Choroid plexus epithelial cell (primary cell): ENCODE results near the gene RASSF8.

Experiments
- DNase-seq: peaks from one replicate; pipeline ENCODE4 v3.0.0-alpha.2; 2010; ENCODE audit warnings: low read depth
- H3K4me3 ChIP-seq: 2 replicates; pipeline ENCODE4 v1.5.1; 2011; ENCODE audit warnings: low read depth, mild to moderate bottlenecking, control low read depth, low read length, moderate library complexity
- TF ChIP-seq, protein P1 (sequence below): conservative IDR thresholded peaks from 2 replicates; pipeline ENCODE4 v1.5.1; 2011; ENCODE audit warnings: low read depth, mild to moderate bottlenecking, control low read depth, inconsistent platforms, low read length, moderate library complexity

Gene RASSF8

DNA sequence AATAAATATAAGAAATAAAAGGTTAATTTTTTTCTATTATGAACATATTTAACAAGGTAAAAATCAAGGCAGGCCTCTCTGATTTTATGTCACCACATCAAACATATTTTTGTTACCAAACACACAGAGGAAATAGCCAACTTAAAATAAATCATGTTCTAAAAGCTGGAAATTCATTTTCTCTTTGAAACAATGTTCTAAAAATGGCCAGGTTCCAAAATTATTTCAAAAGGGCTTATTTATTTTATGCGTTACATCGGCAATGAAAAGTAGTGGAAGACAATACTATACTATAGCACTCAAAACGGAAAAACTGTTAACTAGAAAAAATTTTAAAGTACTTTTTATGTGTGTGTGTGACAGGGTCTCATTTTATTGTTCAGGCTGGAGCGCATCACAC, 24.0 kb upstream of the RASSF8 start:
- no peak for DNase-seq
- no peak overlapping the region for H3K4me3 ChIP-seq

GRCh38 chr12:25935355-25936144, 22.9 kb upstream of the RASSF8 start:
- no peak overlapping the region for H3K4me3 ChIP-seq

More for the DNA sequence above, 24.0 kb upstream of the RASSF8 start:
- TF ChIP-seq, protein P1, sequence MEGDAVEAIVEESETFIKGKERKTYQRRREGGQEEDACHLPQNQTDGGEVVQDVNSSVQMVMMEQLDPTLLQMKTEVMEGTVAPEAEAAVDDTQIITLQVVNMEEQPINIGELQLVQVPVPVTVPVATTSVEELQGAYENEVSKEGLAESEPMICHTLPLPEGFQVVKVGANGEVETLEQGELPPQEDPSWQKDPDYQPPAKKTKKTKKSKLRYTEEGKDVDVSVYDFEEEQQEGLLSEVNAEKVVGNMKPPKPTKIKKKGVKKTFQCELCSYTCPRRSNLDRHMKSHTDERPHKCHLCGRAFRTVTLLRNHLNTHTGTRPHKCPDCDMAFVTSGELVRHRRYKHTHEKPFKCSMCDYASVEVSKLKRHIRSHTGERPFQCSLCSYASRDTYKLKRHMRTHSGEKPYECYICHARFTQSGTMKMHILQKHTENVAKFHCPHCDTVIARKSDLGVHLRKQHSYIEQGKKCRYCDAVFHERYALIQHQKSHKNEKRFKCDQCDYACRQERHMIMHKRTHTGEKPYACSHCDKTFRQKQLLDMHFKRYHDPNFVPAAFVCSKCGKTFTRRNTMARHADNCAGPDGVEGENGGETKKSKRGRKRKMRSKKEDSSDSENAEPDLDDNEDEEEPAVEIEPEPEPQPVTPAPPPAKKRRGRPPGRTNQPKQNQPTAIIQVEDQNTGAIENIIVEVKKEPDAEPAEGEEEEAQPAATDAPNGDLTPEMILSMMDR: no peak

DNA sequence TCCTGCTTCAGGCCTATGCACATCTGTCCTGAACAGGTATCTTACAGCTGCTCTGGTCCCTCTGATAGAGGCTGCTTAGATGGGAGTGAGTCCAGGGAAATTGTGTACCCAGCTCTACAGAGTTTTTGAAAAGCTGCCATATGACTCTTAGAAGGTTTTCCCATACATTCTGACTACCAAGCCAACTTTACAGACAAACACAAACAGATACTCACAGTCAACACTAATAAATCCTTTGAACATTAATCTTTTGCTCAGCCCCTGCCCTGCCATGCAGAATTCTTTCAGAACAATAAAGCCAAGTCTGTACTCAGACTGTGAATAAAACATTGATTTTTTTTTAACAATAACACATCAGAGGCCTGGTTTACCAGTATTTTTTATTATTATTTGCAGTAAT, 21.4 kb upstream of the RASSF8 start:
- TF ChIP-seq, protein P1: no peak
- no peak overlapping the region for H3K4me3 ChIP-seq
- DNase-seq: no peak

More at GRCh38 chr12:25935355-25936144, 22.9 kb upstream of the RASSF8 start:
- TF ChIP-seq, protein P1: no peak
- peak; percentile 31 for DNase-seq

- DNase-seq: no peak
- TF ChIP-seq, protein P1: no peak
- no peak overlapping the region for H3K4me3 ChIP-seq
These were observed 19.9 kb upstream of the RASSF8 start for GRCh38 chr12:25938581-25938980.

GRCh38 chr12:25939606-25940005, 18.9 kb upstream of the RASSF8 start:
- no peak for DNase-seq
- TF ChIP-seq, protein P1: no peak
- no peak overlapping the region for H3K4me3 ChIP-seq

DNA sequence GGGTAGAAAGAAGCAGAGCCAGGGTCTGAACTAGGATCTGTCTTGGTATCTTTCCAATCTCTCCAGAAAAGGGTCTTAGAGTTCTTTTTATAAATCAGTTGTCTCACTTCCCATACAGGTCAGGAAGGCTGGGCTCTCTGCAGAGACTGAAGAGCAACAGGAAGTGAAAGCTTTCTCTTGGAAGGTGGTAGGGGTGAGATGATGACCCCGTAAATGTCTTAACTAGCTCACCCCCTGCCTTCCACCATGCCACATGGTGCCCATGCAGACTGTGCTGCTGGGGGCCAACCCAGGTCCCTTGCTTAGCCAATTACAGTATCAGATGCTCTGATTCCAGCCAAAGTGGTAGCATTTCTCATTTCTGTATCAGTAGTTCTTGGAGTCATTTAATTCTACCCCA, 17.6 kb upstream of the RASSF8 start:
- TF ChIP-seq, protein P1: no peak
- no peak for DNase-seq
- no peak overlapping the region for H3K4me3 ChIP-seq

DNA sequence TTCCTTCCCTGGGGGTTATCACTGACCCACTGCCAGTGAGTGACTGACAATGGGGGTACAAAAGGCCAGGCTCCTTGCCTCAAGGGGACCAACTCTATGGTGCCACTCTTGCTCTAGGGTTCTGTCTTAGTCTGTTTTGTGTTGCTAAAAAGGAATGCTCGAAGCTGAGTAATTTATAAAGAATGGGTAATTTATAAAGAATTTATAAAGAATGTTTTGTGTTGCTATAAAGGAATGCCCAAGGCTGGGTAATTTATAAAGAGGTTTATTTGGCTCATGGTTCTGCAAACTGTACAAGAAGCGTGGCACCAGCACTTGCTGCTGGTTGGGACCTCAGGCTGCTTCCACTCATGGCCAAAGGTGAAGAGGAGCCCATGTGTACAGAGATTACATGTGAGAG, 15.8 kb upstream of the RASSF8 start:
- TF ChIP-seq, protein P1: no peak
- no peak overlapping the region for H3K4me3 ChIP-seq
- DNase-seq: no peak
